Activated T-cell treated with anti-CD3 and anti-CD28 coated beads, Interleukin-2, amount 50 U/mL, for 24 hours (primary cell): Measurements from ENCODE around the gene LRP1B.

Experiments used
- DNase-seq: peaks from one replicate; pipeline ENCODE4 v3.0.0-alpha.2; 2020
- H3K27ac Mint-ChIP-seq: 2 replicates; pipeline ENCODE4 v1.8.0; 2020; ENCODE audit warnings: mild to moderate bottlenecking, mixed read lengths
- H3K27me3 Mint-ChIP-seq: 2 replicates; pipeline ENCODE4 v1.8.0; 2020; ENCODE audit warnings: mixed read lengths
- H3K36me3 Mint-ChIP-seq: 2 replicates; pipeline ENCODE4 v1.8.0; 2020; ENCODE audit warnings: low read depth, mixed read lengths
- H3K4me1 Mint-ChIP-seq: 2 replicates; pipeline ENCODE4 v1.8.0; 2020; ENCODE audit warnings: low read depth, mixed read lengths
- H3K4me3 Mint-ChIP-seq: 2 replicates; pipeline ENCODE4 v1.8.0; 2020; ENCODE audit warnings: mild to moderate bottlenecking, moderate library complexity, mixed read lengths
- H3K9me3 Mint-ChIP-seq: 2 replicates; pipeline ENCODE4 v1.8.0; 2020; ENCODE audit warnings: mixed read lengths

The LRP1B gene

DNA sequence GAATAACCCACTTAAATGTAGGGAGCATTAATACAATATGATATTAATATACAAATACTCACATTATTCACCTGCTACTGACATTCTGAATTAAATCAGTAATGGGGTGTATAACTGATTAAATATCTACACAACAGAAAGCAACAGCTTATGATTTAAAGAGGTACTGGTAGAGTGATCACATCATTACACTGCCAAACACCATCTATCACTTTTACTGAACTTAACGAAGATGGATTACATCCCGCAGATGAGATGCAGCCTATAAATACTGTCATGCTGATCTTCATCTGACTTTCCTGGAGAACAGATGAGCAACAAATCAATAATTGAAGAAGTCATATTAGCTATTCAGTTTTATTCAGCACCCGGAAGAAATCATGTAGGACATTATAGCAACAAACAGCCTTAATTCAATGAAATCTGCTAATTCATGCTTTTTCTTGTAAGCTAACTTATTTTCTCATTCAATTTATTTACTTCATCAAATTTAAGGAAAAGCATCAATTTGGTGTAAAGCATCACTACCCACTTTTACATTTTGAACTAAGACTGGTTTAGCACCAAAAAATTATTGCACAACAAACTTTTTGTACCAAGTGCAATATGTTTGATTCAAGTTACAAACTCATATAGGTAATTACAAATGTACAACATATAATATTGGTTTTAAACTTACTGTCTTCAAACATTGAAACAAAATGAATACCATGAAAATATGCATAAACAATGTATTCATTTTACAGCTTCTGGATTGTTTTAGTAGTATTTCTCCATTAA lies 1509.0 kb downstream of the LRP1B start:
- DNase-seq: no peak
- Mint-ChIP-seq H3K27me3 (no peaks in the 10 kb centered on the region), H3K27ac (no peak overlapping the region), H3K4me1 (no peaks in the 10 kb centered on the region), H3K9me3 (peaks cover 4% of the 10 kb centered on the region), H3K36me3 (no peaks in the 10 kb centered on the region), H3K4me3 (no peak overlapping the region)

DNA sequence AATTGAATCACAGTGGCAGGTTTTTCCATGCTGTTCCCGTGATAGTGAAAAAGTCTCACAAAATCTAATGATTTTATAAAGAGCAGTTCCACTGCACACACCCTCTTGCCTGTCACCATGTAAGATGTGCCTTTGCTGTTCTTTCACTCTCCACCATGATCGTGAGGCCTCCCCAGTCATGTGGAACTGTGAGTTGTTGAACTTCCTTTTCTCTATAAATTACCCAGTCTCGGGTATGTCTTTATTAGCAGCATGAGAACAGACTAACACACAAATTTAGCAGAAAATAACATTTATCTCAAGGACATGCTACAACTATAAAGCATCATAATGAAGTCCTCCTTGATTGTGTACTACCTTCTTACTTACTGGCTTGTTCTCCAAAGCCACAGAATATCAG lies 1526.0 kb downstream of the LRP1B start:
- Mint-ChIP-seq H3K4me3 (no peak overlapping the region), H3K36me3 (no peaks in the 10 kb centered on the region), H3K9me3 (peaks cover 12% of the 10 kb centered on the region), H3K27ac (no peak overlapping the region), H3K27me3 (no peaks in the 10 kb centered on the region), H3K4me1 (no peaks in the 10 kb centered on the region)
- no peak for DNase-seq

DNA sequence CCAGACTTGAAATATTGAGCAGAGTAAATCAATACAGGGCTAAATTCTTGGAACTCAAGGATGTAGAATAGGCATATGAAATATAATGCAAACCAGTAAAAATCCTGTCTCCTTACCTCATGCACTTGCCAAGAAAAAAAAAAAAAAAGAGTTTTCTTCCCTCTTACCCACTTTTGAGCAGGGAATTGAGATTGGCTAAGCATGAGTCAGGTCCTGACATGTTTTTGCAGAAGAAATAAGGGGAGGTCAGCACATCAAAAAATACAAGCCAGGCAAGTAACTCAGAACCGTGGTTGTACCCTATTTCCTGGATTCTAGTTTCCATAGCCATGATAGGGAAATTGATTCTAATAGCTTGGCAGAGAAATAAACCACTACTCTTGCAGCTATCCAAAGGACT lies 1526.7 kb downstream of the LRP1B start:
- DNase-seq: no peak
- H3K9me3 Mint-ChIP-seq: peaks cover 12% of the 10 kb centered on the region
- no peak overlapping the region for H3K27ac Mint-ChIP-seq
- no peaks in the 10 kb centered on the region for H3K27me3 Mint-ChIP-seq
- H3K4me1 Mint-ChIP-seq: no peaks in the 10 kb centered on the region
- no peaks in the 10 kb centered on the region for H3K36me3 Mint-ChIP-seq
- H3K4me3 Mint-ChIP-seq: no peak overlapping the region

DNA sequence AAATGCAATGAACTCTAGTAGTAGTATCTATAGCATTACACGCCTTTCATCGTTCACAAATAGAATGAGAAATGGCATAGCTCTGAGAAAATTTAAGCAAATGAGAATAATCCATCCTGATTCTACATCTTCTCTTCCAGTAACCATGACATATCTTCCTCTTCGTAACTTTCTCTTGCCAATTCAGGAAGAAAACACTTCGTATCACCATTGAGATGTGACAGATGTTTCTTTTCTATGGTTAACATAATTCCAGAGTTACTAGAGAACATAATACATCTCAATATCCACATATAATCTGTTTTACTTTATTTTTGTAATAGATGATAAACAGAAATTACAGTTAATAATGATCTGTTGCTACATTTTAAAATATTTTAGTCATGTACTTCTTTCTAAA lies 1527.4 kb downstream of the LRP1B start:
- no peaks in the 10 kb centered on the region for H3K27me3 Mint-ChIP-seq
- DNase-seq: no peak
- H3K4me1 Mint-ChIP-seq: no peaks in the 10 kb centered on the region
- no peak overlapping the region for H3K27ac Mint-ChIP-seq
- no peaks in the 10 kb centered on the region for H3K36me3 Mint-ChIP-seq
- H3K4me3 Mint-ChIP-seq: no peak overlapping the region
- peaks cover 12% of the 10 kb centered on the region for H3K9me3 Mint-ChIP-seq

DNA sequence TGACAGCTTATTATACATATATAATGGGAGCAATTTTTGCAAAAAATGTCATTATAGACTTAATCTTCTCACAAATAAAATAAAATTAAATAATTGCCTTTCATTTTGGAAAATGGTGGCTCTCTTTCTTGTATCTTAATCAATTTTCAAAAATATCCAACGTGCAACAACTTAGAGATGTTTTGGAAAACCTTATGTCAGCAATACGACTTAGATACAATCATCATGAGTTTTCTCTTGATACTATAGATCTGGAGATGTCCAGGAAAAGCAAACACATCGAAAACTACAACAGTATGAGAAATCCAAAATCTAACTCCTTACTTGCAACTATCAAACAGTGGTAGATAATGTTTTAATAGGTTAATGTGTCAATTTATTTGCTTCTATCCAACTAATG lies 1529.0 kb downstream of the LRP1B start:
- no peak overlapping the region for H3K27ac Mint-ChIP-seq
- H3K27me3 Mint-ChIP-seq: no peaks in the 10 kb centered on the region
- H3K4me3 Mint-ChIP-seq: no peak overlapping the region
- no peaks in the 10 kb centered on the region for H3K36me3 Mint-ChIP-seq
- DNase-seq: no peak
- no peaks in the 10 kb centered on the region for H3K4me1 Mint-ChIP-seq
- peaks cover 6% of the 10 kb centered on the region for H3K9me3 Mint-ChIP-seq

DNA sequence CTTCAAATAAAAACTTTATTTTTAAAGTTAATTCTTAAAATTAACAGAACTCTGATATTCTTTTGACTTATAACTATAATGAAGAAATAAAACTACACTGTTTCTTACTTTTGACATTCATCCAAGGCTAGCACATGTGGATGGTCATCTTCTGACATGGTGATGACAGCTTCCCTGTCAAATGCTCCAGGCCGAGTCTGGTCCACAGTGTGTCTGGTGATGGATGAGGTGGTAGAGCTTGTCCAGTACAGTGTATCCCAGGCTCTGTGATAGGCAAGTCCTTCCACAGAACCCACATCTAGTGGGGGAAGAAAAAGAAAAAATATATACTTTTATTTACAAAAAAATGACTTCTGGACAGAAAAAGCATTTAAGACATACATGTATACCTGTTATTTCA lies 1529.5 kb downstream of the LRP1B start:
- no peaks in the 10 kb centered on the region for H3K36me3 Mint-ChIP-seq
- H3K4me1 Mint-ChIP-seq: no peaks in the 10 kb centered on the region
- H3K27me3 Mint-ChIP-seq: no peaks in the 10 kb centered on the region
- DNase-seq: no peak
- no peak overlapping the region for H3K4me3 Mint-ChIP-seq
- no peak overlapping the region for H3K27ac Mint-ChIP-seq
- peaks cover 4% of the 10 kb centered on the region for H3K9me3 Mint-ChIP-seq

DNA sequence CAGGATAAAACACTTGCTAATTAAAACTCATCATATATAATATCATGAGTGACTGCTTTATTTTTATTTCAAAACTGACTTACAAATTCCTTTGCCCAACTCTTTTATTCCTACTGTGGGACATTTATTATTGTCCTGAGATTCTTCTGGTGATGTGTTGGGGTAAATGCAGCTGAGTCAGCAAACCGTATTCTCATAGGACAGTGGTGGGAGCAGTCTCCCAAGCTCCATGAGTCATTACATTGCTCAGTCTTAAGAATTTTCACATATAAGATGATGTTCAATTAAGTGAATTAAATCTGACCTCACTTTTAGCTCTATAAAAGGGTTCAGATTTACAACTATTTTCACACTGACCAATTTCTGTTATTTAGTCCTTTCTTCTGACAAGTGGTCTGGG lies 1530.7 kb downstream of the LRP1B start:
- no peaks in the 10 kb centered on the region for H3K4me1 Mint-ChIP-seq
- H3K27me3 Mint-ChIP-seq: no peaks in the 10 kb centered on the region
- no peak for DNase-seq
- H3K27ac Mint-ChIP-seq: no peak overlapping the region
- peaks cover 6% of the 10 kb centered on the region for H3K9me3 Mint-ChIP-seq
- H3K4me3 Mint-ChIP-seq: no peak overlapping the region
- H3K36me3 Mint-ChIP-seq: no peaks in the 10 kb centered on the region

DNA sequence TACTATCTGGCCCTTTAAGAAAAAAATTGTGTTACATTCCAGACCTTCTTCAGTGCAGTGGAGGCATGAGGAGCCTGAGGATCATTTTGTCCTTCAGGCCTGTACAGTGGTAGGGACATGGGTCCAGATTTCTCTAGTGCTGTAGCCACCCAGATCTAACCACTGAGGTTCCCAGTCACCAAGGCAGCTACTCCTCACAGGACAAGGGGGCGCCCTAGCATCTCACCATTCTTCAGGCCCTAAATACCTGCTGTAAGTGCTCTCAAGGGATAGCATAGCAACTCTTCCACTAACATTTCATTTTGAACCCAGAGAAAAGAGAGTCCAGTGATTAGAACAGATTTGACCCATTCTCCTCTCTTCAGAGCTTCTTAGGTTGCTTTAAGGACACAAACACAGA lies 1533.0 kb downstream of the LRP1B start:
- no peaks in the 10 kb centered on the region for H3K27me3 Mint-ChIP-seq

DNA sequence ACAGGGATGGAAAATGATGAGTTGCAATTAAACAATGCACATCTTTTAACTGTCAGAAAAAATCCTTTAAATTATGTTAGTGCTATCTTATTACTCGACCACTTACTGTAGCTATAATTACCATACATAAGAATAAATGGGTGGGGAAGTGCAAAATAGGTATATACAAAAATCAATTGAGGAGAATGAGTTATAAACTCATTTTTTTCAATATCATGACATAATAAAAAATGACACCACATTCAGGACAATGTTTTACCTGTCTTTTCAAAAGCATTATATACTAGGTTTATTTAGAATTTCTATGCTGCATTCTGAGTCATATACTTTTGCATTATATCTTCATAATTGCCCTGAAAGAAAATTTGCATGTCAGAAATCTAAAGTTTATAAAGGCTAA lies 1533.6 kb downstream of the LRP1B start:
- no peaks in the 10 kb centered on the region for H3K4me1 Mint-ChIP-seq
- H3K9me3 Mint-ChIP-seq: peaks cover 4% of the 10 kb centered on the region
- no peak for DNase-seq
- no peaks in the 10 kb centered on the region for H3K36me3 Mint-ChIP-seq
- no peak overlapping the region for H3K4me3 Mint-ChIP-seq
- H3K27ac Mint-ChIP-seq: no peak overlapping the region
- H3K27me3 Mint-ChIP-seq: no peaks in the 10 kb centered on the region

More for the DNA sequence above, 1533.0 kb downstream of the LRP1B start:
- Mint-ChIP-seq H3K27ac (no peak overlapping the region), H3K4me3 (no peak overlapping the region), H3K4me1 (no peaks in the 10 kb centered on the region), H3K36me3 (no peaks in the 10 kb centered on the region), H3K9me3 (peaks cover 4% of the 10 kb centered on the region)
- DNase-seq: no peak

DNA sequence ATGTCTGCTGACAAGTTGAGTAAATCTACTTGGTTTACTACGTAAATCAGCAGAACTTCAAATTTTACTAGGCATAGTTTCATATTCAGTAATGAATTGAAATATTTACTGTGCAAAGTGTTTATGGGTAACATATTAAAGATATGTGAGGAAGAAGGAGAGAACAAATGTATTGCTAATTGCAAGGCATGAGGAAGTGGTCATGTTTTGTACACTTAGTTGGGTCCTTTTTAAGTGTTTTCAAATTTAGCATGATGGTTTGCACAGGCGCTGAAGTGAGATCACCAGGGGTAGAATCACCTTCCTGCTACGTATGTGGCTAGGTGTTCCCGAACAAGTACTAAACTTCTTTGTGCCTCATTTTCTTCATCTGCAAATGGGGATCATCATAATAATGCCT lies 1534.4 kb downstream of the LRP1B start:
- Mint-ChIP-seq H3K36me3 (no peaks in the 10 kb centered on the region), H3K27me3 (no peaks in the 10 kb centered on the region), H3K4me1 (no peaks in the 10 kb centered on the region), H3K9me3 (peaks cover 4% of the 10 kb centered on the region), H3K4me3 (no peak overlapping the region), H3K27ac (no peak overlapping the region)
- DNase-seq: no peak

DNA sequence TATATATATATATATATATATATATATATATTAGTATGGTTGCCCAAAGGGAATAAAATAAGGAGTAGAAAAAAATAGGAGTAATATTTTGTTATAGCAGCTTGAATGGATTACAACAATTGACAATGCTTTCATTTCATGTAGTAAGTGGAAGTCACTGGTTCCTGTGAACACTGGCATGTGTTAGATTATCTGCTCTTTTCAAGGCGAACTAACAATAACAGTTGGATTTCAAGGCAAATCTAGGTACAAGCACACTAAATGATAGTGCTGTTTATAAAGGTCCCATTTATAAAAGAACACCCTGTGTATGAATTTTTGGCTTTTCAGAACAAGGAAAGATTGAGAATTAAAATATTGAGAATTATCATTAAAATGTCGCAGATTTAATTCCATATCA lies 1535.7 kb downstream of the LRP1B start:
- no peak for DNase-seq
- Mint-ChIP-seq H3K4me3 (no peak overlapping the region), H3K4me1 (no peaks in the 10 kb centered on the region), H3K27ac (no peak overlapping the region), H3K27me3 (no peaks in the 10 kb centered on the region), H3K36me3 (no peaks in the 10 kb centered on the region), H3K9me3 (peaks cover 4% of the 10 kb centered on the region)

DNA sequence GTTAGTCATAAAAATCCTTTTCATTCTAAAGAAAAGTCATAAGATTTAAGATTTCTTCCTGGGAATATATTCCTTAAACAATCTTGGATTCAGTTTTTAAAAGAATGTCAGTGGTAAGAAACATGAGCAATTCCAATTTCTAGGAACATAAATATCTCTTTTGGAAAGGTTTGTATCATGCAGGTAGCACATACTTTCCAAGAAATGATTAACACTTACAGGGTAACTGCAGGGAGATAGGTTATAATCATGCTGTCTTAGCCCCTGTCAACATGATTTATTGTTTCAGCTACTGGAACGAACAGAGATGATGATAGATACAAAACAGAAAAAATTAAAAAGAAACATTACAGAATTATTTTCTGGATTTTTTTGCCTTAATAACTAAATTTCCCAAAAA lies 1537.7 kb downstream of the LRP1B start:
- no peak for DNase-seq
- no peaks in the 10 kb centered on the region for H3K36me3 Mint-ChIP-seq
- H3K4me3 Mint-ChIP-seq: no peak overlapping the region
- H3K27ac Mint-ChIP-seq: no peak overlapping the region
- H3K27me3 Mint-ChIP-seq: no peaks in the 10 kb centered on the region
- H3K9me3 Mint-ChIP-seq: peaks cover 4% of the 10 kb centered on the region
- no peaks in the 10 kb centered on the region for H3K4me1 Mint-ChIP-seq

DNA sequence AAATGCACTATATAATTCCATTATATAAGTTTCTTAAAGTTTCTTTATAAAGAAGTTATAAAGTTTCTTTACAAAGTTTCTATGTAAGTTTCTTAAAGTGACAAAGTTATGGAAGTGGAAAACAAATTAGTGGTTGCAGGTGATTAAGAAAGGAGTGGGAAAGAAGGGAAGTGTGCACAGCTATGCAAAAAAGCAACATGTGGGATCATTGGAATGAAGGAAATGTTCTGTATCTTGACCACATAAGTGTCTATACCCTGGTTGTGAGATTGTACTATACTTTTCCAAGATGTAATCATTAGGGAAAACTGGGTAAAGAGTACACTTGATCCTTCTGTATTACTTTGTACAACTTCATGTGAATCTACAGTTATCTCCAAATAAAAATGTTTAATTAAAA lies 1541.1 kb downstream of the LRP1B start:
- Mint-ChIP-seq H3K4me3 (no peak overlapping the region), H3K4me1 (no peaks in the 10 kb centered on the region), H3K27ac (no peak overlapping the region), H3K27me3 (no peaks in the 10 kb centered on the region), H3K36me3 (no peaks in the 10 kb centered on the region), H3K9me3 (peaks cover 9% of the 10 kb centered on the region)
- no peak for DNase-seq

DNA sequence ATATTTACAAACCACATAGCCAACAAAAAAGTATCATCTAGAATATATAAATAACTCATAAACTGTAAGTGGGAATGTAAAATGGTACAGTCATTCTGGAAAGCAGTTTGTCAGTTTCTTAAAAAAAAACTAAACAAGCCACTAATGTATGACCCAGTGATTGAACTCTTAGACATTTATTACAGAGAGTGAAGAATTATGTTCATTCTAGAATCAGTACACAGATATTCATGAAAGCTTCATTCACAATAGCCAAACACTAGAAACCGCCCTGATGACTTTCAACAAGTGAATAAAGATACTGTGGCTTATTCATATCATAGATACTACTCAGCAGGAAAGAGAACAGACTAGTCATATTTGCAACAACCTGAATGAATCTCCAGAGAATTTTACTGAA lies 1541.5 kb downstream of the LRP1B start:
- Mint-ChIP-seq H3K27ac (no peak overlapping the region), H3K4me1 (no peaks in the 10 kb centered on the region), H3K36me3 (no peaks in the 10 kb centered on the region), H3K27me3 (no peaks in the 10 kb centered on the region), H3K4me3 (no peak overlapping the region), H3K9me3 (peaks cover 9% of the 10 kb centered on the region)
- no peak for DNase-seq

DNA sequence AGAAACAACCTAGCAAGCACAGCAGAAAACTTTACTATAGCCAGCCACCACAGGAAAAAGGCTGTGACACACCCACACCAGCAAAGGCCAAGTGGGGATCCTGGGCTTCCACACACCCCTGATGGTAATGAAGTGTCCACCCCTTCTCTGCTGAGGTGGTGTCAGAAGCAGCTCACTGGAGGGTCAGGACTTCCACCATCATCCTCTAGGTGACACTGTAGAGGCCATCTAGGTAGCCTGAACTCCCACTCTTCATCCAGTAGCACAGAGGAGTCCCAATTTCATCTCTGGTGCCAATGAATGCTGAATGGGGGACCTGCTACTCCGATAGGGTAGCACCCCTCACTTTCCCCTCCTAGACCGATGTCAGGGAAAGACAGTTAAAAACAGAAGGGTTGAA lies 1544.4 kb downstream of the LRP1B start:
- H3K4me3 Mint-ChIP-seq: no peak overlapping the region
- no peaks in the 10 kb centered on the region for H3K36me3 Mint-ChIP-seq
- H3K9me3 Mint-ChIP-seq: peaks cover 13% of the 10 kb centered on the region
- H3K27me3 Mint-ChIP-seq: no peaks in the 10 kb centered on the region
- no peak for DNase-seq
- H3K27ac Mint-ChIP-seq: no peak overlapping the region
- no peaks in the 10 kb centered on the region for H3K4me1 Mint-ChIP-seq

DNA sequence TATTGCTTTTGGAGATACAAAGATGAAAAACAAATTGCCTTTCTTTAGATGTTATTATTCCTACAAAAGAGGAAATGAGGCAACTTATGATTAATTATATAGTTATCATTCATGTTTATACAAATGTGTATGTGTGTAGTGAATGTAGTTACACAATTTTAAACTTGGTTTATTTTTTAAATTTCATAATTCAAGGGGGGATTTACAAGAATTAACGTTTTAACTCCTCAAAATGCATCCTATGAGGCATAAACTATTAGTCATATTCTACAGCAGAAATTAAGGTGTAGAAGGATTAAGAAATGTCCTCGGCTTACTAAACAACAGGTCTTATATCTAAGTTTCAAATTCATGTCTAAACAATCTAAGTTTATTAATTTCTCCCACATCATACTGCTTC lies 1545.8 kb downstream of the LRP1B start:
- DNase-seq: no peak
- H3K27me3 Mint-ChIP-seq: no peaks in the 10 kb centered on the region
- peaks cover 13% of the 10 kb centered on the region for H3K9me3 Mint-ChIP-seq
- no peak overlapping the region for H3K4me3 Mint-ChIP-seq
- no peaks in the 10 kb centered on the region for H3K36me3 Mint-ChIP-seq
- H3K27ac Mint-ChIP-seq: no peak overlapping the region
- no peaks in the 10 kb centered on the region for H3K4me1 Mint-ChIP-seq
